ENCODE results near the gene PVALEF. TPM values are rescaled to one million over a fixed set of nuclear protein-coding genes. Genes with fewer than 3 reads are reported as not detected.

Gene PVALEF
- polyA plus RNA-seq, 1 of the 3 experiments (the other 2 are of a cell fraction): not detected

DNA sequence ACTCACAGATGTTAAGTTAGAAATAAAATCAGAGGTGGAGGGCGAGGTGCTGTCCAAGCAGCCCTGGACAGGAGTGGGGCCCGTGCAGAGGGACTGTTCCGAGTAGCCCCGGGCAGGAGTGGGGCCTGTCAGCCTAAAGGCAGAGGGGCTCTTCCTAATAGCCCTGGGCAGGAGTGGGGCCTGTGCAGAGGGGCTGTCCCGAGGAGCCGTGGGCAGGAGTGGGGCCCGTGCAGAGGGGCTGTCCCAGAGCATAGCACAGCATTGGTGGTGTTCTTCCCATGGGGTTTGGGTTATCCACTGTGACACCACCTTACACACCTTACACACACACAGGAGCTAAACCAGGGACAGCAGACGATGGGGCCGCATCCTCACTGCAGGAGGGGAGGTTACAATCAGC, 47.1 kb downstream of the PVALEF start:
- no peak for DNase-seq
- ChIA-PET CTCF (interaction anchor here (0.7 to 2.8 kb wide), 5 partner anchors 12 to 454 kb away, joined by 3 to 11 read pairs (median 5); no protein-coding TSS in a partner anchor), POLR2A (no interaction called here)
- Histone ChIP-seq H3K4me3 (ENCODE audit: low read depth in 2 of 2, low read length in 1 of 2) (no peak overlapping the region), H3K4me1 (ENCODE audit: control insufficient read depth in 1 of 2, insufficient read depth in 2 of 2, low read depth in 1 of 2, low read length in 1 of 2) (no peaks in the 10 kb centered on the region), H3F3A (replicated peaks; ENCODE audit: insufficient read depth) (no peaks in the 10 kb centered on the region), H2AFZ (ENCODE audit: low read depth) (no peak overlapping the region), H3K9me3 (no peaks in the 10 kb centered on the region), H3K36me3 (replicated peaks in 1 of 2; ENCODE audit: control insufficient read depth in 1 of 2, insufficient read depth in 2 of 2, low read length in 1 of 2) (peaks cover 0 to 2% of the 10 kb centered on the region in 2 experiments), H3K27ac (ENCODE audit: low read depth in 2 of 2, low read length in 1 of 2) (no peak overlapping the region), H3K9me2 (no peaks in the 10 kb centered on the region), H3K9ac (no peak overlapping the region), H4K20me1 (ENCODE audit: insufficient read depth) (no peaks in the 10 kb centered on the region), H3K79me2 (ENCODE audit: insufficient read depth) (0 out of 2 replicates have a peak, but pooled peaks cover 7% of the 10 kb centered on the region), H3K27me3 (ENCODE audit: insufficient read depth) (no peaks in the 10 kb centered on the region), H3K4me2 (no peak overlapping the region)
- TF ChIP-seq CHD2 (IDR thresholded peaks at IDR 0.05; ENCODE audit: low read length, partially characterized antibody) (no peak), FOXM1 (IDR thresholded peaks at IDR 0.05; ENCODE audit: low read depth) (no peak)
- 97% methylated on average over 9 of the region's 9 CpGs for WGBS (ENCODE audit: low lambda C conversion rate)

DNA sequence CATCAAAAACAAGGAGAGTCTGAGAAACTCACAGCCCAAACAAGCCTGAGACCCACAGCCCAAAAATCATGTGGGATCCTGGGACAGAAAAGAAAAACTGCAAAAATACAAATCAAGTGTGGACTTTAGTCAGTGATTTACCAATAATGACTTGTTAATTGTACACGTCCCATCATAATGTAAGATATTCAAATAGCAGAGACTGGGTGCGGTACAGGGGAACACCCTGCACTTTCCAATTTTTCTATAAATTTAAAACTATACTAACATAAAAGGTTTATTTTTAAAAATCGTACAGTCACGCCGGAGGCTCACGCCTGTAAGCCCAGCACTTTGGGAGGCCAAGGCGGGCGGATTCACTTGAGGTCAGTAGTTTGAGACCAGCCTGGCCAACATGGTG, 48.7 kb downstream of the PVALEF start:
- Histone ChIP-seq H3K27me3 (ENCODE audit: insufficient read depth) (no peaks in the 10 kb centered on the region), H3K79me2 (ENCODE audit: insufficient read depth) (0 out of 2 replicates have a peak, but pooled peaks cover 7% of the 10 kb centered on the region), H4K20me1 (ENCODE audit: insufficient read depth) (no peaks in the 10 kb centered on the region), H3K4me2 (no peak overlapping the region), H2AFZ (ENCODE audit: low read depth) (no peak overlapping the region), H3K27ac (ENCODE audit: low read depth in 2 of 2, low read length in 1 of 2) (no peak overlapping the region), H3K36me3 (replicated peaks in 1 of 2; ENCODE audit: control insufficient read depth in 1 of 2, insufficient read depth in 2 of 2, low read length in 1 of 2) (peaks cover 0 to 2% of the 10 kb centered on the region in 2 experiments), H3F3A (replicated peaks; ENCODE audit: insufficient read depth) (no peaks in the 10 kb centered on the region), H3K9me2 (no peaks in the 10 kb centered on the region), H3K4me3 (ENCODE audit: low read depth in 2 of 2, low read length in 1 of 2) (no peak overlapping the region), H3K9me3 (no peaks in the 10 kb centered on the region), H3K9ac (no peak overlapping the region), H3K4me1 (ENCODE audit: control insufficient read depth in 1 of 2, insufficient read depth in 2 of 2, low read depth in 1 of 2, low read length in 1 of 2) (no peaks in the 10 kb centered on the region)
- ChIA-PET POLR2A (interaction anchor here (1.2 kb wide), 1 partner anchor 9 kb away, joined by 3 read pairs; the partner anchor contains the start of gene CEP131), CTCF (interaction anchor here (1.0 to 1.8 kb wide), 2 partner anchors 13 to 28 kb away, joined by 3 to 7 read pairs; no protein-coding TSS in a partner anchor)
- no peak for DNase-seq
- WGBS (ENCODE audit: low lambda C conversion rate): 97% methylated on average over 8 of the region's 8 CpGs
- TF ChIP-seq ELF1 (IDR thresholded peaks at IDR 0.05) (no peak), RAD21 (IDR thresholded peaks at IDR 0.05; ENCODE audit: low read length) (no peak), RXRA (IDR thresholded peaks at IDR 0.05; ENCODE audit: borderline replicate concordance, low read depth) (no peak), MAX (IDR thresholded peaks at IDR 0.05; ENCODE audit: low read depth) (no peak), EZH2phosphoT487 (IDR thresholded peaks at IDR 0.05; ENCODE audit: borderline replicate concordance, low read depth) (no peak), EP300 (IDR thresholded peaks at IDR 0.05; ENCODE audit: borderline replicate concordance in 1 of 2, low read depth in 1 of 2, low read length in 1 of 2) (no peak), JUND (IDR thresholded peaks at IDR 0.05) (no peak), MEF2A (IDR thresholded peaks at IDR 0.05; ENCODE audit: borderline replicate concordance, low read depth) (no peak), POLR2AphosphoS5 (IDR thresholded peaks at IDR 0.05; ENCODE audit: low read depth, low read length) (no peak), FOXJ3 (CRISPR knock-in tag; IDR thresholded peaks at IDR 0.05) (no peak), FOSL2 (IDR thresholded peaks at IDR 0.05; ENCODE audit: borderline replicate concordance, low read depth) (no peak), GATA2 (CRISPR knock-in tag; IDR thresholded peaks at IDR 0.05) (no peak), MXI1 (IDR thresholded peaks at IDR 0.05; ENCODE audit: low read depth, low read length) (no peak), YY1 (IDR thresholded peaks at IDR 0.05; ENCODE audit: low read depth) (no peak), NRF1 (IDR thresholded peaks at IDR 0.05; ENCODE audit: low read depth, low read length) (no peak), TAF1 (IDR thresholded peaks at IDR 0.05; ENCODE audit: borderline replicate concordance, low read depth, low read length) (no peak)
- TF ChIP-seq, protein P1, sequence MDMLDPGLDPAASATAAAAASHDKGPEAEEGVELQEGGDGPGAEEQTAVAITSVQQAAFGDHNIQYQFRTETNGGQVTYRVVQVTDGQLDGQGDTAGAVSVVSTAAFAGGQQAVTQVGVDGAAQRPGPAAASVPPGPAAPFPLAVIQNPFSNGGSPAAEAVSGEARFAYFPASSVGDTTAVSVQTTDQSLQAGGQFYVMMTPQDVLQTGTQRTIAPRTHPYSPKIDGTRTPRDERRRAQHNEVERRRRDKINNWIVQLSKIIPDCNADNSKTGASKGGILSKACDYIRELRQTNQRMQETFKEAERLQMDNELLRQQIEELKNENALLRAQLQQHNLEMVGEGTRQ (IDR thresholded peaks at IDR 0.05; ENCODE audit: borderline replicate concordance, low read depth, low read length): no peak
- TF ChIP-seq, protein P2, sequence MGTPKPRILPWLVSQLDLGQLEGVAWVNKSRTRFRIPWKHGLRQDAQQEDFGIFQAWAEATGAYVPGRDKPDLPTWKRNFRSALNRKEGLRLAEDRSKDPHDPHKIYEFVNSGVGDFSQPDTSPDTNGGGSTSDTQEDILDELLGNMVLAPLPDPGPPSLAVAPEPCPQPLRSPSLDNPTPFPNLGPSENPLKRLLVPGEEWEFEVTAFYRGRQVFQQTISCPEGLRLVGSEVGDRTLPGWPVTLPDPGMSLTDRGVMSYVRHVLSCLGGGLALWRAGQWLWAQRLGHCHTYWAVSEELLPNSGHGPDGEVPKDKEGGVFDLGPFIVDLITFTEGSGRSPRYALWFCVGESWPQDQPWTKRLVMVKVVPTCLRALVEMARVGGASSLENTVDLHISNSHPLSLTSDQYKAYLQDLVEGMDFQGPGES (IDR thresholded peaks at IDR 0.05; ENCODE audit: low read depth, low read length): no peak
- TF ChIP-seq, protein P3, sequence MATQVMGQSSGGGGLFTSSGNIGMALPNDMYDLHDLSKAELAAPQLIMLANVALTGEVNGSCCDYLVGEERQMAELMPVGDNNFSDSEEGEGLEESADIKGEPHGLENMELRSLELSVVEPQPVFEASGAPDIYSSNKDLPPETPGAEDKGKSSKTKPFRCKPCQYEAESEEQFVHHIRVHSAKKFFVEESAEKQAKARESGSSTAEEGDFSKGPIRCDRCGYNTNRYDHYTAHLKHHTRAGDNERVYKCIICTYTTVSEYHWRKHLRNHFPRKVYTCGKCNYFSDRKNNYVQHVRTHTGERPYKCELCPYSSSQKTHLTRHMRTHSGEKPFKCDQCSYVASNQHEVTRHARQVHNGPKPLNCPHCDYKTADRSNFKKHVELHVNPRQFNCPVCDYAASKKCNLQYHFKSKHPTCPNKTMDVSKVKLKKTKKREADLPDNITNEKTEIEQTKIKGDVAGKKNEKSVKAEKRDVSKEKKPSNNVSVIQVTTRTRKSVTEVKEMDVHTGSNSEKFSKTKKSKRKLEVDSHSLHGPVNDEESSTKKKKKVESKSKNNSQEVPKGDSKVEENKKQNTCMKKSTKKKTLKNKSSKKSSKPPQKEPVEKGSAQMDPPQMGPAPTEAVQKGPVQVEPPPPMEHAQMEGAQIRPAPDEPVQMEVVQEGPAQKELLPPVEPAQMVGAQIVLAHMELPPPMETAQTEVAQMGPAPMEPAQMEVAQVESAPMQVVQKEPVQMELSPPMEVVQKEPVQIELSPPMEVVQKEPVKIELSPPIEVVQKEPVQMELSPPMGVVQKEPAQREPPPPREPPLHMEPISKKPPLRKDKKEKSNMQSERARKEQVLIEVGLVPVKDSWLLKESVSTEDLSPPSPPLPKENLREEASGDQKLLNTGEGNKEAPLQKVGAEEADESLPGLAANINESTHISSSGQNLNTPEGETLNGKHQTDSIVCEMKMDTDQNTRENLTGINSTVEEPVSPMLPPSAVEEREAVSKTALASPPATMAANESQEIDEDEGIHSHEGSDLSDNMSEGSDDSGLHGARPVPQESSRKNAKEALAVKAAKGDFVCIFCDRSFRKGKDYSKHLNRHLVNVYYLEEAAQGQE (IDR thresholded peaks at IDR 0.05; ENCODE audit: low read depth, low read length): no peak
